IMR-90 (cell line): Measurements from ENCODE around the gene UBE2QL1. TPM values are rescaled to one million over a fixed set of nuclear protein-coding genes. Genes with fewer than 3 reads are reported as not detected.

Experiments used
- ATAC-seq: fragments of 200-7000 bp; cut with Tn5 transposase; 2 replicates; pipeline ENCODE4 v1.9.1; 2020; ENCODE audit warnings: low read depth, mild to moderate bottlenecking, moderate library complexity
- BruUV-seq: library from RNA; stranded (reverse); fragments of 400-500 nt; replicated peaks from 2 replicates; lab custom pipeline; 2021; lab: Mats Ljungman, UMichigan
- CTCF ChIA-PET: fragments of 300-600 bp; formaldehyde crosslinking; extraction: SDS; loops from one replicate; lab custom pipeline; 2021; ENCODE audit warnings: antibody characterized with exemption; lab: Yijun Ruan, JAX
- POLR2A ChIA-PET: fragments of 300-600 bp; sonication (Branson Sonifier 250); formaldehyde crosslinking; loops from one replicate; lab custom pipeline; 2022; ENCODE audit warnings: antibody characterized with exemption; ENCODE audit not compliant: unreplicated experiment; lab: Charles Lee
- DNase-seq: peaks from one replicate; pipeline ENCODE4 v3.0.0; 2013
- H2AFZ ChIP-seq: replicated peaks from 2 replicates; pipeline ENCODE3; 2013; ENCODE audit warnings: low read length, mild to moderate bottlenecking; ENCODE audit not compliant: poor library complexity
- H2AK5ac ChIP-seq: 2 replicates; pipeline ENCODE4 v1.6.1; 2013; ENCODE audit warnings: low read depth, low read length, inconsistent platforms
- H2AK9ac ChIP-seq: replicated peaks from 2 replicates; pipeline ENCODE3; 2013; ENCODE audit warnings: mild to moderate bottlenecking, low read depth, low read length, moderate library complexity; ENCODE audit not compliant: poor library complexity
- H2BK120ac ChIP-seq: 2 replicates; pipeline ENCODE4 v1.6.1; 2013; ENCODE audit warnings: low read depth, low read length, inconsistent platforms
- H2BK15ac ChIP-seq: 3 replicates; pipeline ENCODE4 v1.6.1; 2013; ENCODE audit warnings: low read depth, low read length, inconsistent platforms
- H2BK20ac ChIP-seq: 2 replicates; pipeline ENCODE4 v1.6.1; 2013; ENCODE audit warnings: low read depth, mild to moderate bottlenecking, inconsistent platforms, low read length, moderate library complexity
- H2BK5ac ChIP-seq: 2 replicates; pipeline ENCODE4 v1.6.1; 2013; ENCODE audit warnings: mild to moderate bottlenecking, low read depth, low read length, inconsistent platforms; ENCODE audit not compliant: poor library complexity, severe bottlenecking
- H3K14ac ChIP-seq: replicated peaks from 2 replicates; pipeline ENCODE4 v1.6.1; 2013; ENCODE audit warnings: low read depth, low read length, inconsistent platforms
- H3K18ac ChIP-seq: 2 replicates; pipeline ENCODE4 v1.6.1; 2013; ENCODE audit warnings: low read depth, low read length, control low read depth
- H3K23ac ChIP-seq: 2 replicates; pipeline ENCODE4 v1.6.1; 2013; ENCODE audit warnings: low read depth, low read length, inconsistent platforms
- H3K27ac ChIP-seq: 2 replicates; pipeline ENCODE4 v1.5.1; 2013; ENCODE audit warnings: mild to moderate bottlenecking, control low read depth, low read length; ENCODE audit not compliant: insufficient read depth
- H3K27me3 ChIP-seq: 2 replicates; pipeline ENCODE4 v1.6.1; 2013; ENCODE audit warnings: low read length; ENCODE audit not compliant: control insufficient read depth, insufficient read depth
- H3K36me3 ChIP-seq: 2 replicates; pipeline ENCODE4 v1.6.1; 2013; ENCODE audit warnings: low read length, mixed read lengths; ENCODE audit not compliant: control insufficient read depth, insufficient read depth
- H3K4ac ChIP-seq: 2 replicates; pipeline ENCODE4 v1.6.1; 2013; ENCODE audit warnings: low read depth, low read length, inconsistent platforms
- H3K4me1 ChIP-seq: 2 replicates; pipeline ENCODE4 v1.6.1; 2013; ENCODE audit warnings: low read length, mixed read lengths; ENCODE audit not compliant: control insufficient read depth, insufficient read depth
- H3K4me2 ChIP-seq: 2 replicates; pipeline ENCODE4 v1.6.1; 2013; ENCODE audit warnings: low read depth, mild to moderate bottlenecking, control low read depth, low read length, moderate library complexity
- H3K4me3 ChIP-seq: 2 replicates; pipeline ENCODE4 v1.5.1; 2013; ENCODE audit warnings: low read depth, mild to moderate bottlenecking, control low read depth, low read length, moderate library complexity; ENCODE audit not compliant: insufficient read depth
- H3K56ac ChIP-seq: 2 replicates; pipeline ENCODE4 v1.6.1; 2013; ENCODE audit warnings: low read length, inconsistent platforms; ENCODE audit not compliant: insufficient read depth; ENCODE audit errors: extremely low read depth
- H3K79me1 ChIP-seq, 2 experiments: 2 replicates each; pipeline ENCODE4 v1.6.1; 2013; ENCODE audit warnings: low read length in 2 of 2, inconsistent platforms in 1 of 2, low read depth in 1 of 2
- H3K9ac ChIP-seq: 2 replicates; pipeline ENCODE4 v1.6.1; 2013; ENCODE audit warnings: low read depth, low read length, control low read depth
- H3K9me1 ChIP-seq: 2 replicates; pipeline ENCODE4 v1.6.1; 2013; ENCODE audit warnings: low read length, inconsistent platforms; ENCODE audit not compliant: insufficient read depth
- H3K9me3 ChIP-seq: 2 replicates; pipeline ENCODE4 v1.6.1; 2013; ENCODE audit warnings: low read length; ENCODE audit not compliant: control insufficient read depth, insufficient read depth
- H4K20me1 ChIP-seq: 2 replicates; pipeline ENCODE4 v1.6.1; 2013; ENCODE audit warnings: low read length, inconsistent platforms; ENCODE audit not compliant: insufficient read depth
- H4K5ac ChIP-seq: 2 replicates; pipeline ENCODE4 v1.6.1; 2013; ENCODE audit warnings: mild to moderate bottlenecking, low read depth, low read length, control low read depth
- H4K8ac ChIP-seq, 2 experiments: 2 replicates each; pipeline ENCODE4 v1.6.1; 2013; ENCODE audit warnings: low read depth in 2 of 2, low read length in 2 of 2, control low read depth in 1 of 2, inconsistent platforms in 1 of 2
- H4K91ac ChIP-seq: 2 replicates; pipeline ENCODE4 v1.6.1; 2013; ENCODE audit warnings: low read depth, low read length, inconsistent platforms; ENCODE audit not compliant: insufficient read depth
- CEBPB ChIP-seq: IDR thresholded peaks from 2 replicates; pipeline ENCODE4 v1.6.1; 2012; ENCODE audit warnings: low read depth, low read length, improper control_type of control experiment
- CHD1 ChIP-seq: IDR thresholded peaks from 2 replicates; pipeline ENCODE4 v1.6.1; 2012; ENCODE audit warnings: low read depth, low read length, improper control_type of control experiment
- FOS ChIP-seq: fragments of 150-350 bp; IDR thresholded peaks from 2 replicates; pipeline ENCODE4 v1.6.1; 2016; ENCODE audit warnings: low read depth, low read length
- MAFK ChIP-seq: IDR thresholded peaks from 2 replicates; pipeline ENCODE4 v1.6.1; 2012; ENCODE audit warnings: low read depth, low read length, improper control_type of control experiment
- MAZ ChIP-seq: IDR thresholded peaks from 2 replicates; pipeline ENCODE4 v1.6.1; 2012; ENCODE audit warnings: low read depth, mild to moderate bottlenecking, low read length, improper control_type of control experiment, moderate library complexity, borderline replicate concordance
- NFE2L2 ChIP-seq: fragments of 150-350 bp; IDR thresholded peaks from 2 replicates; pipeline ENCODE4 v1.6.1; 2016; ENCODE audit warnings: low read depth, mild to moderate bottlenecking, low read length
- POLR2A ChIP-seq: IDR thresholded peaks from 2 replicates; pipeline ENCODE4 v1.6.1; 2012; ENCODE audit warnings: mild to moderate bottlenecking, low read depth, low read length
- RAD21 ChIP-seq: IDR thresholded peaks from 2 replicates; pipeline ENCODE4 v1.6.1; 2012; ENCODE audit warnings: low read length, improper control_type of control experiment
- RCOR1 ChIP-seq: IDR thresholded peaks from 2 replicates; pipeline ENCODE4 v1.6.1; 2012; ENCODE audit warnings: mild to moderate bottlenecking, low read length, improper control_type of control experiment; ENCODE audit not compliant: insufficient replicate concordance
- SMC3 ChIP-seq: fragments of 150-350 bp; IDR thresholded peaks from 2 replicates; pipeline ENCODE4 v1.6.1; 2016; ENCODE audit warnings: low read depth, mild to moderate bottlenecking, antibody characterized with exemption, low read length, moderate library complexity
- WGBS, 2 experiments: methylation state at CpG; one replicate each; pipeline versions ENCODE4 v1.1.5 to v1.1.7; 2013; ENCODE audit warnings: missing lambda C conversion rate in 2 of 2; ENCODE audit not compliant: insufficient read length in 1 of 2; ENCODE audit errors: extremely low coverage in 2 of 2; 5-methylcytosine and 5-hydroxymethylcytosine counted together
- dilution Hi-C: fragments of 300-500 bp; cut with HindIII; formaldehyde crosslinking; loops from one replicate; pipeline ENCODE4 v1.14.3; 2018; ENCODE audit warnings: low sequenced_read_pairs; ENCODE audit not compliant: unreplicated experiment
- in situ Hi-C: fragments of 300-500 bp; cut with MboI; formaldehyde crosslinking; loops from 3 replicates; pipeline ENCODE4 v1.14.3; 2019; ENCODE audit warnings: low sequenced_read_pairs, inconsistent platforms, mixed read lengths
- intact Hi-C: fragments of 100-400 bp; cut with micrococcal nuclease; formaldehyde crosslinking; loops from 2 replicates; pipeline ENCODE4 v1.10.0; 2022
- polyA plus RNA-seq, 3 experiments: library from polyadenylated mRNA; depleted of rRNA; stranded (reverse); fragments of >200 nt; gene quantifications; 2 replicates each; pipeline ENCODE4 v1.2.3, GENCODE V29; 2012; ENCODE audit warnings: low replicate concordance in 1 of 3
- total RNA-seq: library from RNA; depleted of rRNA; stranded (reverse); fragments of >200 nt; gene quantifications from 2 replicates; pipeline ENCODE4 v1.2.3, GENCODE V29; 2012
- TF ChIP-seq, protein P1 (sequence below): conservative IDR thresholded peaks from 2 replicates; pipeline ENCODE4 v1.5.1; 2012; ENCODE audit warnings: mild to moderate bottlenecking, low read depth, low read length, improper control_type of control experiment

Gene UBE2QL1
- total and polyA plus RNA-seq, 2 of the 4 experiments (the other 2 are of a cell fraction): not detected

GRCh38 chr5:6494939-6495338, 46.3 kb downstream of the UBE2QL1 start:
- Histone ChIP-seq H3K27me3 (no peaks in the 10 kb centered on the region), H2BK15ac (no peak overlapping the region), H2AK5ac (no peak overlapping the region), H2BK20ac (no peak overlapping the region), H2AK9ac (no peak overlapping the region), H3K79me1 (no peaks in the 10 kb centered on the region), H3K9me1 (no peaks in the 10 kb centered on the region), H3K14ac (no peak overlapping the region), H3K4me2 (no peak overlapping the region), H4K91ac (no peak overlapping the region), H3K27ac (no peak overlapping the region), H3K4me3 (no peak overlapping the region), H3K56ac (no peak overlapping the region), H4K20me1 (no peaks in the 10 kb centered on the region), H3K18ac (no peak overlapping the region), H4K5ac (no peak overlapping the region), H2AFZ (no peak overlapping the region), H3K4me1 (no peaks in the 10 kb centered on the region), H4K8ac (no peak overlapping the region), H2BK120ac (no peak overlapping the region), H3K36me3 (no peaks in the 10 kb centered on the region), H3K4ac (no peak overlapping the region), H2BK5ac (no peak overlapping the region), H3K9ac (no peak overlapping the region), H3K23ac (no peak overlapping the region), H3K9me3 (no peaks in the 10 kb centered on the region)
- POLR2A ChIA-PET: no interaction called here
- DNase-seq (no peak), ATAC-seq (no peak)
- no CpG with 5 or more reads among the region's 5 CpGs for WGBS, 2 experiments
- dilution Hi-C loops: no loop called here
- in situ Hi-C loops: no loop called here
- TF ChIP-seq RAD21: no peak
- TF ChIP-seq, protein P1, sequence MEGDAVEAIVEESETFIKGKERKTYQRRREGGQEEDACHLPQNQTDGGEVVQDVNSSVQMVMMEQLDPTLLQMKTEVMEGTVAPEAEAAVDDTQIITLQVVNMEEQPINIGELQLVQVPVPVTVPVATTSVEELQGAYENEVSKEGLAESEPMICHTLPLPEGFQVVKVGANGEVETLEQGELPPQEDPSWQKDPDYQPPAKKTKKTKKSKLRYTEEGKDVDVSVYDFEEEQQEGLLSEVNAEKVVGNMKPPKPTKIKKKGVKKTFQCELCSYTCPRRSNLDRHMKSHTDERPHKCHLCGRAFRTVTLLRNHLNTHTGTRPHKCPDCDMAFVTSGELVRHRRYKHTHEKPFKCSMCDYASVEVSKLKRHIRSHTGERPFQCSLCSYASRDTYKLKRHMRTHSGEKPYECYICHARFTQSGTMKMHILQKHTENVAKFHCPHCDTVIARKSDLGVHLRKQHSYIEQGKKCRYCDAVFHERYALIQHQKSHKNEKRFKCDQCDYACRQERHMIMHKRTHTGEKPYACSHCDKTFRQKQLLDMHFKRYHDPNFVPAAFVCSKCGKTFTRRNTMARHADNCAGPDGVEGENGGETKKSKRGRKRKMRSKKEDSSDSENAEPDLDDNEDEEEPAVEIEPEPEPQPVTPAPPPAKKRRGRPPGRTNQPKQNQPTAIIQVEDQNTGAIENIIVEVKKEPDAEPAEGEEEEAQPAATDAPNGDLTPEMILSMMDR: no peak
- TF ChIP-seq RCOR1: no peak
- no peak for TF ChIP-seq MAZ
- no peak for TF ChIP-seq CEBPB
- TF ChIP-seq SMC3: no peak
- no peak for TF ChIP-seq CHD1
- no peak for TF ChIP-seq POLR2A
- no peak for TF ChIP-seq FOS
- TF ChIP-seq NFE2L2: no peak
- TF ChIP-seq MAFK: no peak
- intact Hi-C loops: no loop called here
- CTCF ChIA-PET: no interaction called here
- BruUV-seq: no TSS peak
